Keratinocyte (primary cell): ENCODE data around the gene ANXA3. TPM values are rescaled to one million over a fixed set of nuclear protein-coding genes. Genes with fewer than 3 reads are reported as not detected.

Experiments
- DNase-seq: peaks from one replicate; pipeline ENCODE4 v3.0.0-alpha.2; 2011; ENCODE audit warnings: low read depth, missing footprints, low spot score
- FAIRE-seq: peaks from 2 replicates; lab custom pipeline; 2011; peaks lifted over from hg19 to GRCh38; lab: Jason Lieb, UNC
- H2AFZ ChIP-seq: 2 replicates; pipeline ENCODE4 v1.6.0; 2012; ENCODE audit warnings: low read length, control low read depth, inconsistent platforms; ENCODE audit not compliant: control insufficient read depth
- H3K27ac ChIP-seq: 2 replicates; pipeline ENCODE4 v1.5.1; 2011; ENCODE audit warnings: low read length; ENCODE audit not compliant: control insufficient read depth, insufficient read depth
- H3K27me3 ChIP-seq: 3 replicates; pipeline ENCODE4 v1.6.0; 2011; ENCODE audit warnings: low read length; ENCODE audit not compliant: control insufficient read depth, insufficient read depth; ENCODE audit errors: extremely low read depth
- H3K36me3 ChIP-seq, 2 experiments: 2 replicates in 1 of 2; 3 replicates in 1 of 2; pipeline ENCODE4 v1.5.1; 2011; ENCODE audit warnings: low read length in 2 of 2, mild to moderate bottlenecking in 1 of 2; ENCODE audit not compliant: control insufficient read depth in 2 of 2, insufficient read depth in 2 of 2; ENCODE audit errors: extremely low read depth in 1 of 2
- H3K4me1 ChIP-seq: 3 replicates; pipeline ENCODE4 v1.5.1; 2011; ENCODE audit warnings: low read length; ENCODE audit not compliant: control insufficient read depth, insufficient read depth; ENCODE audit errors: extremely low read depth
- H3K4me2 ChIP-seq: 3 replicates; pipeline ENCODE4 v1.6.0; 2011; ENCODE audit warnings: low read depth, low read length; ENCODE audit not compliant: control insufficient read depth, insufficient read depth; ENCODE audit errors: extremely low read depth
- H3K4me3 ChIP-seq, 3 experiments: fragments of 200-600 bp in 1 of 3; sonication (generic) in 1 of 3; 2 replicates in 2 of 3; 3 replicates in 1 of 3; pipeline ENCODE4 v1.5.1; 2011 to 2016; ENCODE audit warnings: low read length in 3 of 3, mild to moderate bottlenecking in 3 of 3, control low read depth in 2 of 3, inconsistent platforms in 1 of 3, low read depth in 1 of 3, mixed read lengths in 1 of 3, mixed run types in 1 of 3, moderate library complexity in 1 of 3; ENCODE audit not compliant: control insufficient read depth in 2 of 3, insufficient read depth in 2 of 3; ENCODE audit errors: extremely low read depth in 1 of 3
- H3K79me2 ChIP-seq: 2 replicates; pipeline ENCODE4 v1.6.0; 2012; ENCODE audit warnings: low read length; ENCODE audit not compliant: control insufficient read depth, insufficient read depth
- H3K9ac ChIP-seq: 3 replicates; pipeline ENCODE4 v1.6.0; 2011; ENCODE audit warnings: low read length; ENCODE audit not compliant: control insufficient read depth, insufficient read depth; ENCODE audit errors: extremely low read depth
- H3K9me1 ChIP-seq: 3 replicates; pipeline ENCODE4 v1.6.0; 2011; ENCODE audit warnings: low read length; ENCODE audit not compliant: control insufficient read depth, insufficient read depth; ENCODE audit errors: extremely low read depth
- H3K9me3 ChIP-seq: 2 replicates; pipeline ENCODE4 v1.5.1; 2012; ENCODE audit warnings: low read depth, low read length; ENCODE audit not compliant: control insufficient read depth
- H4K20me1 ChIP-seq: 3 replicates; pipeline ENCODE4 v1.6.0; 2011; ENCODE audit warnings: low read length; ENCODE audit not compliant: control insufficient read depth, insufficient read depth; ENCODE audit errors: extremely low read depth
- EZH2 ChIP-seq: IDR thresholded peaks from one replicate; pipeline ENCODE4 v1.6.1; 2012; ENCODE audit warnings: inconsistent platforms, mild to moderate bottlenecking, low read length, moderate library complexity
- dilution Hi-C: fragments of 300-500 bp; cut with MboI; formaldehyde crosslinking; loops from one replicate; pipeline ENCODE4 v1.7.0; 2020; ENCODE audit warnings: low sequenced_read_pairs; ENCODE audit not compliant: extremely low pct_ligation_motif_present
- polyA plus RNA-seq, 5 experiments: library from polyadenylated mRNA; depleted of rRNA in 3 of 5; stranded (reverse) in 3 of 5; stranded (forward) in 1 of 5; unstranded in 1 of 5; fragments of >200 nt; gene quantifications; 1 replicate in 1 of 5; 2 replicates in 3 of 5; 3 replicates in 1 of 5; pipeline versions ENCODE4 v1.2.1 to v1.2.3, GENCODE V29; 2011 to 2012; ENCODE audit warnings: missing spikeins in 2 of 5, low read depth in 1 of 5, low replicate concordance in 1 of 5
- TF ChIP-seq, protein P1 (sequence below), 3 experiments: IDR thresholded peaks in 1 of 3; conservative IDR thresholded peaks in 1 of 3; optimal IDR thresholded peaks in 1 of 3; 2 replicates in 2 of 3; 3 replicates in 1 of 3; pipeline versions ENCODE3 to v1.5.1; 2011; ENCODE audit warnings: low read length in 3 of 3, mild to moderate bottlenecking in 3 of 3, moderate library complexity in 2 of 3, control low read depth in 1 of 3, inconsistent platforms in 1 of 3; ENCODE audit not compliant: insufficient read depth in 2 of 3; ENCODE audit errors: extremely low read depth in 1 of 3

ANXA3 gene
- polyA plus RNA-seq, 1 donor (not counting 4 experiments of a cell fraction or from before 2014, with no cell fraction given), result 463 TPM

DNA sequence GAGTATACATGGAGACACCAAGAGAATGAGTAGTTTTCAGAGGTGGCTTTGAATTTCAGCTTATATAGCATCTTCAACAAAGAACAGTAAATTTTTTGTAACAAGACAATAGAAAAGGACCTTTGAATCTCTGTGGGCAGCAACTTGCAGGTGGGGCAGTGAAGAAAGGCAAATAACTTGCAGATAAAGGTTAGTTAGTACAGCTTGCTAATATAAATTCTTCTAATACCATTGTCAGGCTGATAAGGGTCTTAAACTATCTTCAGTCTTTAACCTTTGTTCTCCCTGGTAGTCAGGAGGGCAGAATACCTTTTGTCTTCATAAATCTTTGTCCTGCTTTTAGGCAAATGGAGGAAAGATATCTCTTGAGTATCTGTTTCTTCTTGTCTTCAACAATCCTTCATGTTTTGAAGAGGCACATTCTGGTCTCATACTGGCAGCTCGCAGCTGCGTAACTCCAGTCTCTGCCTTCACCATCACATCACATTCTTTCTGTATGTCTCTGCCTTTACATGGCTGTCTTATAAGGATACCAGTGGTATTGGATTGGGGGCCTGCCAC, 16.0 kb downstream of the ANXA3 start:
- Histone ChIP-seq H3K4me3 (no peak overlapping the region), H2AFZ (no peak overlapping the region), H3K9me3 (no peaks in the 10 kb centered on the region), H3K27ac (peak overlapping the region; percentile 77), H3K4me2 (no peak overlapping the region), H3K9ac (no peak overlapping the region), H4K20me1 (no peaks in the 10 kb centered on the region), H3K4me1 (peaks cover 57% of the 10 kb centered on the region), H3K27me3 (no peaks in the 10 kb centered on the region), H3K79me2 (peaks cover 40% of the 10 kb centered on the region), H3K36me3 (peaks cover 13 to 52% of the 10 kb centered on the region in 2 experiments), H3K9me1 (no peaks in the 10 kb centered on the region)
- FAIRE-seq, result peak; percentile 17
- TF ChIP-seq, protein P1, sequence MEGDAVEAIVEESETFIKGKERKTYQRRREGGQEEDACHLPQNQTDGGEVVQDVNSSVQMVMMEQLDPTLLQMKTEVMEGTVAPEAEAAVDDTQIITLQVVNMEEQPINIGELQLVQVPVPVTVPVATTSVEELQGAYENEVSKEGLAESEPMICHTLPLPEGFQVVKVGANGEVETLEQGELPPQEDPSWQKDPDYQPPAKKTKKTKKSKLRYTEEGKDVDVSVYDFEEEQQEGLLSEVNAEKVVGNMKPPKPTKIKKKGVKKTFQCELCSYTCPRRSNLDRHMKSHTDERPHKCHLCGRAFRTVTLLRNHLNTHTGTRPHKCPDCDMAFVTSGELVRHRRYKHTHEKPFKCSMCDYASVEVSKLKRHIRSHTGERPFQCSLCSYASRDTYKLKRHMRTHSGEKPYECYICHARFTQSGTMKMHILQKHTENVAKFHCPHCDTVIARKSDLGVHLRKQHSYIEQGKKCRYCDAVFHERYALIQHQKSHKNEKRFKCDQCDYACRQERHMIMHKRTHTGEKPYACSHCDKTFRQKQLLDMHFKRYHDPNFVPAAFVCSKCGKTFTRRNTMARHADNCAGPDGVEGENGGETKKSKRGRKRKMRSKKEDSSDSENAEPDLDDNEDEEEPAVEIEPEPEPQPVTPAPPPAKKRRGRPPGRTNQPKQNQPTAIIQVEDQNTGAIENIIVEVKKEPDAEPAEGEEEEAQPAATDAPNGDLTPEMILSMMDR (optimal IDR thresholded peaks at IDR 0.05 in 1 of 3, IDR thresholded peaks at IDR 0.05 in 1 of 3, conservative IDR thresholded peaks at IDR 0.05 in 1 of 3; ENCODE audit: extremely low read depth in 1 of 3, insufficient read depth in 2 of 3, low read length in 3 of 3), result no peak
- TF ChIP-seq EZH2, result no peak
- dilution Hi-C loops, result no loop called here
- no peak for DNase-seq

DNA sequence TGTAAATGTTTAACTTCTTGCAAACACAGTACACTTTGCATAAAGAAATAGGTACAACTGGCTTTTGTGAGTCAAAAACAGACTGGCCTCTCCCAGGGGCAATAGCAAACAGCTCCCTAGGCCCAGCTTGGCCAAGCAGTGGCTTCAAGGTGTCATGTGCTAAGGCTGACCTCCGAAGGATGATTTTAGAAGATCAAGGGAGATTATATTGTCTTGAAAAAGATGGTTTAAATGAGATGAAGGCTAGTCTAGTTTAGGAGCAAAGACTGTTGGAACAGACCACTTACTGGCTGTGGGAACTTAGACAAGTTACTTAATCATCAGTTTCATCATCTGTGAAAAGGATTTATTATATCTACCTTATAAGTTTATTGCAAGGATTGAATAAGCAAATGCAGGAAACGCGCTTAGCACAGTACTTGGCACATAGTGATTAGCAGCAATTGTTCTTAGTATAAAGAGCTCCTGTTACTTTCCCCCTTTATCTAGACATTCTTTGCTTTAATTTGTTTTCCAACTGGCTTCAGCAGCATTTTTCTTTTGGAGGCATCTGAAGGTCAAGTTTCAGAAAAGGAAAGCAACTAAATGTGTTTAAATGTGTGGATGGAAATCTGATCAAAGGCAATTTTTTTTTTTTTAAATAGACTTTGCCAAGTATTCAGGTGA, 17.2 kb downstream of the ANXA3 start:
- H3K9ac ChIP-seq, result no peak overlapping the region
- H3K4me1 ChIP-seq, result peaks cover 54% of the 10 kb centered on the region
- peak; percentile 13 for FAIRE-seq
- H3K79me2 ChIP-seq, result peaks cover 39% of the 10 kb centered on the region
- no peak overlapping the region for H2AFZ ChIP-seq
- peak overlapping the region; percentile 71 for H3K4me2 ChIP-seq
- no peak for DNase-seq
- H3K9me1 ChIP-seq, result no peaks in the 10 kb centered on the region
- H3K9me3 ChIP-seq, result no peaks in the 10 kb centered on the region
- TF ChIP-seq EZH2, result no peak
- TF ChIP-seq, protein P1 (optimal IDR thresholded peaks at IDR 0.05 in 1 of 3, IDR thresholded peaks at IDR 0.05 in 1 of 3, conservative IDR thresholded peaks at IDR 0.05 in 1 of 3; ENCODE audit: extremely low read depth in 1 of 3, insufficient read depth in 2 of 3, low read length in 3 of 3), result peak in 1 of 3 experiments; percentile 5
- no peaks in the 10 kb centered on the region for H3K27me3 ChIP-seq
- no peaks in the 10 kb centered on the region for H4K20me1 ChIP-seq
- H3K27ac ChIP-seq, result peak overlapping the region; percentile 77
- no peak overlapping the region for H3K4me3 ChIP-seq
- H3K36me3 ChIP-seq, result peaks cover 18 to 48% of the 10 kb centered on the region in 2 experiments
- dilution Hi-C loops, result no loop called here
